Stimulated activated CD4-positive, alpha-beta T cell treated with anti-CD3 and anti-CD28 coated beads, Interleukin-2, amount 100 ng/mL, for 24 hours (primary cell): ENCODE measurements around the gene CRIP3.

Experiments
- DNase-seq, 2 donors: peaks; one replicate each; pipeline ENCODE4 v3.0.0-alpha.2; 2020

CRIP3 gene

DNA sequence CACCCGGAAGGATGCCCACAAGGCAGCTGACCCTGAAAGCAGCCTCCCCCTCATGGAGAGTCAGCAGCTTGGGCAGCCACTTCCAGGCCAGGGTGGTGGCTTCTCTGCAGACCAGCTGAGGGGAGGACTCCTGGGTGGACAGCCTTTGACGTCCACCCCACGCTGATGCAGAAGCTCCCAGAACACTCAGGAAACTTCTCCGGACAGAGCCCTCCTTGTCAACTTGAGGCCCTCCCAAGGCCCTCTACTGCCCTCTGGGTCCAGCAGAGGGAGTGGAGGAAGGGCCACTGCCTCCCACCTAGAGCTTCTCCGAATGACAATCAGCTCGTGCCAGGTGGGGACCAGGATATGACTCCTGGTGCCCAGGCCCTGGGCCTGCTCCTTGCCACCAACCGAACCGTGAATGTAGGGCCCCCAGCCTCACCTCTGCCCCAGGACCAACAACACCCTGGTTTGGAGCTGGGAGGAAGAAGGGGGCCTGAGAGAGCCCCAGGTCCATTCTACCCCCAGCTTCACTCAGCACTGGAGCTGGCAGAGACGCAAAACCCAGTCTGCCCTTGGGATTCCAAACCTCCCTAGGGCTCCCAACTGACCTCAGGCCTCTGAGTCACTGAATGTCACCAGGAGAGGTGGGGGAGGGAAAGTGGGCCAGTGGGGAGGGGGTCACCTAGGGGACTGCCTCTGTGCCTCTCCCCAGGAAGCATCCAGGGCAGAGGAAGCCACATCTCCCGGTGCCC lies 21.5 kb downstream of the CRIP3 start:
- DNase-seq: no peak

DNA sequence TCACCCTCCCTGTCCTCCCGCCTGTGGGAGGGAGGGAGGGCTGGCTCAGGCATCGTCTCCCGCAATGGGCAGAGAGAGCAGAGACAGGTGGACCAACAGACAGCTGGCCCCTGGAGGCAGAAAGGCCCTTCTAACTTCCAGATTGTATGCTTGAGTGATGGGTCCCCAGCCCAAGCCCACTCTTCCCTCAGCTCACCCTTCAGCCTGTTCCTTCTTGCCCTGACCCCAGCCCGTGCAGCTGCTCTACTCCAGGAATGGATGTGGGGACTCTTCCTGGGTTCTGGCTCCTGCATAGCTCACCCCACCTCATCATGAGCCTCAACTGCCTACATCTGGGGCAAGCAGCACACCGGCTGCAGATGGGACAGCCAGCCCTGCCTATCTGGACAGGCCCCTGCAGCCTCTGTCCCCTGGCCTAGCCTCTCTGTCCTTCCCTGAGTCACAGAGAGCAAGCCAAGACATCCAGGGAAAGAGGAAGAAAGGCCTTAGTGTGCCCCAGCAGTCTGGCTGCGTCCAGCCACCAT lies 22.1 kb downstream of the CRIP3 start:
- DNase-seq: no peak

DNA sequence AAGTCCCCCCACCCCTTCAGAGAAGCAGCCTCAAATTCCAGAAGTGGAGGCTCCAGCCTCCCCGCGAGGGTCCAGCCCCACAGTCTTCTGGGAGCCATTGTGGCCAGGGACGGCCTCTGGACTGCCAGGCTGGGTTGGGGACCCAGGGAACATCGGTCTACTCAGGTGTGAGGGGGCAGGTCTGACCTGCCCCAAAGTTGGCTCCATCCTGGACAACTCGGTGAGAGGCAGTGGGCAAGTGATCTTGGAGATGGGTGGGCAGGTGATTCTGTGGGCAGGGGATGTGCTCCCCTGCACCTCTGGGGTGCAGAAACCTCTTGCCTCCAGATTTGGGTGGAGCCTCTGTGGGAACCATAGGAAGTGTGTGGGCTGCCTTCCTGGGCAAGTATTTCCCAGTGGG lies 22.8 kb downstream of the CRIP3 start:
- DNase-seq: no peak

DNA sequence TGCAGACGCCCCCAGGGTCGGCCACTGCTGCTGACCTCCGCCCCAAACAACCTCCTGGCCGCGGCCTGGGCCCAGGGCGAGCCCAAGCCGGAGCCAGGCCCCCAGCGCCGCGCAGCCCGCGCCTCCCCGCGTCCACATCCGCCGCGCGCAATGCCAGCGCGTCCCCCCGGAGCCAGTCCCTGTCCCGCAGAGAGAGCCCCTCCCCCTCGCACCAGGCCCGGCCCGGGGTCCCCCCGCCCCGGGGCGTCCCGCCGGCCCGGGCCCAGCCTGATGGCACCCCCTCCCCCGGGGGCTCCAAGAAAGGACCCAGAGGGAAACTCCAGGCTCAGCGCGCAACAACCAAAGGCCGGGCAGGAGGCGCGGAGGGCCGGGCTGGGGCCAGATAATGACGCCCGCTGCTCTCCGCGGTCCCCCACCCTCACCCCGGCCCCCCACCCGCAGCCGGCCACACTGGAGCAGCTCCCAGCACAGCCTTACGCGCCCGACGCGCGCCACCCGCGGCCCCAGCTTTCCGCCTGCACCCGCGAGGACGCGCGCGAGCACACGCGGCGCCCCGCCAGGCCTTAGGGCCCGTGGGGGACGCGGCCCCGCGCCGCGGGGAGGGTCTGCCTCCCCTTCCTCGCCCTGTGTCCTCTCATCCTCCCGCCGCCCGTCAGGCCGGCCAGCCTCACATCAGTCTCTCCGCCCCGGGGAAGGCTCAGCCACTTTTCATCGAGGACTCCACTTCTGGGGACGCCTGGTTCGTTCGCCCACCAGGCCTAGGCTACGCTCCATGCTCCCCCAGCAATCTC lies 23.4 kb downstream of the CRIP3 start:
- DNase-seq: no peak

DNA sequence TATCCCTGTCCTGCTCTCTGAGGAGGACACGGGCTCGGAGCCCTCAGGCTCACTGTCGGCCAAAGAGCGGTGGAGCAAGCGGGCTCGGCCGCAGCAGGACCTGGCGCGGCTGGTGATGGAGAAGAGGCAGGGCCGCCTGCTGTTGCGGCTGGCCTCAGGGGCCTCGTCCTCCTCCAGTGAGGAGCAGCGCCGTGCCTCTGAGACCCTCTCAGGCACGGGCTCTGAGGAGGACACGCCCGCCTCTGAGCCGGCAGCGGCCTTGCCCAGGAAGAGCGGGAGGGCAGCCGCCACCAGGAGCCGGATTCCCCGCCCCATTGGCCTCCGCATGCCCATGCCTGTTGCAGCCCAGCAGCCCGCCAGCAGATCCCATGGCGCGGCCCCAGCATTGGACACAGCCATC lies 24.7 kb downstream of the CRIP3 start:
- no peak for DNase-seq

DNA sequence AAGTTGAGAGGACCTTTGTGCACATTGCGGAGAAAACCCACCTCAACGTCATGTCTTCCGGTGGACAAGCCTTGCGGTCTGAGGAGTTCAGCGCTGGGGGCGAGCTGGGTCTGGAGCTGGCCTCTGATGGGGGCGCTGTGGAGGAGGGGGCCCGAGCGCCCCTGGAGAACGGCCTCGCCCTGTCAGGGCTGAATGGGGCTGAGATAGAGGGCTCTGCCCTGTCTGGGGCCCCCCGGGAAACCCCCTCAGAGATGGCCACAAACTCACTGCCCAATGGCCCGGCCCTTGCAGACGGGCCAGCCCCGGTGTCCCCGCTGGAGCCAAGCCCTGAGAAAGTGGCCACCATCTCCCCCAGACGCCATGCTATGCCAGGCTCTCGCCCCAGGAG lies 25.1 kb downstream of the CRIP3 start:
- no peak for DNase-seq

DNA sequence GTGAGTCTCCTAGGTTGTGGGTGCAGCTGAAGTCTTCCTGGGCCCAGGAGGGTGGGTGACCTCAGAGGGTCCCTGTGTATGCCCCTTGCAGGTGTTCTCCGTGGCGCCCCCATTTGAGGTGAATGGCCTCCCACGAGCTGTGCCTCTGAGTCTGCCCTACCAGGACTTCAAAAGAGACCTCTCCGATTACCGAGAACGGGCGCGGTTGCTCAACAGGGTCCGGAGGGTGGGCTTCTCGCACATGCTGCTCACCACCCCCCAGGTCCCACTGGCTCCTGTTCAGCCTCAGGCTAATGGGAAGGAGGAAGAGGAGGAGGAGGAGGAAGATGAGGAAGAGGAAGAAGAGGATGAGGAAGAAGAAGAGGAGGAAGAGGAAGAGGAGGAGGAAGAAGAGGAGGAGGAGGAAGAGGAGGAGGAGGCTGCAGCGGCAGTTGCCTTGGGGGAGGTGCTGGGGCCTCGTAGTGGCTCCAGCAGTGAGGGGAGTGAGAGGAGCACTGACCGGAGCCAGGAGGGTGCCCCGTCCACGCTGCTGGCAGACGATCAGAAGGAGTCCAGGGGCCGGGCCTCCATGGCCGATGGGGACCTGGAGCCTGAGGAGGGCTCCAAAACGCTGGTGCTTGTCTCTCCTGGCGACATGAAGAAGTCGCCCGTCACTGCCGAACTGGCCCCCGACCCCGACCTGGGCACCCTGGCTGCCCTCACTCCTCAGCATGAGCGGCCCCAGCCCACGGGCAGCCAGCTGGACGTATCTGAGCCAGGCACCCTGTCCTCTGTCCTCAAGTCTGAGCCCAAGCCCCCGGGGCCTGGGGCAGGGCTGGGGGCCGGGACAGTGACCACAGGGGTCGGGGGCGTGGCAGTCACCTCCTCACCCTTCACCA lies 25.8 kb downstream of the CRIP3 start:
- no peak for DNase-seq

DNA sequence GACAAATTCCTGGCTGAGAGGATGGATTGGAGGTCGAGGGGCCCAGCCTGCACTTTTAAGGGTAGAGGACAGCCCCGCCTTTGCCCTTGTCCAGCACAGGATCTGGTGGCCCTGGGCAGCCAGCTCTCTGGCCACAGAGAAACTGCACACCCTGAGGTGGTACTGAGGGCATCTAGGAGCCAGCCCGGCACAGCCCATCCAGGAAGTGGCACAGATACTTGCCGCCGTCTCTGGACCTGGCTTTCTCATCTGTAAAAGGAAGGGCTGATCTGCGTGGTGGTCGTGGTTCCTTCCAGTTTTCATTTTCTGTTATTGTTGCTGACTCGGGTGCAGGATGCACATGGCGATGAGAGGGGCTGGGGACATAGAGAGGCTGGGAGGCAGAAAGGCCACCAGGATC lies 26.6 kb downstream of the CRIP3 start:
- DNase-seq: no peak

DNA sequence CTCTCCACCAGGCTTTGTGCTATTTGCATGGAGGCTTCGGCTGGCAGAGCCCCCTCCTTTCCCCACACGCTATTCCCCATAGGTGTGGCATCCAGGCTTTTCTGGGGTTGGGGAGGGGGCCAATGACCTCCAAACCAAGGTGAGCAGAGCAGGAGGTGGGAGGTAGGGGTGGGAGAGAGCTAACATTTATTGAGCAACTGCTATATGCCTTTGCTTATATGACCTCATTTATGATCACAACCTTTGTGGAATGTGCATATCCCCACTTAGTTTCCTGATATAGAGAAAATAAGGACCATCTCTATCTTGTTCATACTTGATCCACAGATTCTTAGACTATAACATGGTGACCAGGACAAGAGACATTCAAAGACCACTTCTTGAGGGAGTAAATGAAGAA lies 28.4 kb downstream of the CRIP3 start:
- DNase-seq: no peak

DNA sequence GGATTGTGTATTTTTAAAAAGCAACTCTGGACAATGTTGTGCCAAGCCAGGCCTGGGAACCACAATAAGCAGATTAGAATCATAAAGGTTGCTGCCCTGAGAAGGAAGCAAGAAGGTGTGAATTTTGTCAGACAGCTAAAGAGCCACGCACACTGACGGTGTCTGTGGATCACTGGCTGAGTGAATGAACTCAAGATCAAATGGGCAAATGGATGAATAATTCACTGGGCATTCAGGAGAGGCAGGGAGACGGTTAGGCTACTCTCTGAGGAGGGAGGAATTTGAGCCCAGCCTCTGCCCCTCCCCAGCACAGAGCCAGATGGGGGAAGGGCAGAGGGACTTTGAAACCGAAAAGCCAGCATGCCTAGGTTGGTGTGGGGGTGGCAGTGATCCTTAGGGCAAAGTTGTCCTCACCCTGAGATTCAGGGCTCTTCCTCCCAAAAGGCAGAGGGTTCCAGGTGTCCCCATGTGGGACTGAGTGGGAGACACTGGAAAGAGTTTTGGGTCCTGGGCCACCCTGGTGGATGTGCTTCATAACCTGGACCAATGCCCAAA lies 30.0 kb downstream of the CRIP3 start:
- DNase-seq: no peak

DNA sequence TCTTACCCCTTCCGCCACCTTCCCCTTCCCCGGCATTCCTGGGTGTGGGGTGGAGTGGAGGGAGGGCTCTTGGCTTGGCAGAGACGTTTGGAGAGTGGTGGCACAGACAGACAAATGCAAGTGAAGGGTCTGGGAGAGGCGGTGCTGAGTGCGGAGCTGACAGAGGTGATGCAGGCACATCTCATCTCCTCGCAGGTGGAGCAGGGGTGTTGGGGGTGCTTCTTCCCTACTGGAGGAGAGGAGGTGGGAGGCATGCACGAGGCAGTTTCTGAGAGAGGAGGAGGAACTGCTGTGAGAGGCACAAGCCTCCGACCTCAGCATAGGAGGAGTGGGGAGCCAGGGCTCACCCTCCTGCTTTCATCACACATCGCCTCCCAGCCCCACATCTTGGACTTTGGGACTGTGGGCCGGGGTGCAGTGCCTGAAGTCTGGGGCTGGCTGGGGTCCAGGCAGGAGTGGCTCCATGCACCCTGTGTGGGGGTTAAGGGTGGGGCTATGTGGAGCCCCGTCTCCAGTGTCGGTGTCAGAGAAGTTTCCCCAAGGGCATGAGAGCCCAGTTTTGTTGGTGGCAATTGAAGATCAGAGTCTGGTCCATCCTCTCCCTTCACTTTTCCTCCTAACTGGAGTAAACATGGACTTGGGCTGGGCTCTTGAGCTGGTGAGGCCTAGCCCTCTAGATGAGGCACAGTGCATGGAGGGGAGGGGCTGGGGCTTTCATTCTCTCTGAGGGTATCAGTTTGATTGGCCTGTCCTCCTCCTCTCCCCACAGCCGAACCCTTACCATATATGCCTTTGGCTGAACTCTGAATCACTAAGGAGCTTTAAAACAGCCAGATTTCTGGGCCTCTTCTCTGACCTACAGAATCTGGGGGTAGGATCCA lies 30.7 kb downstream of the CRIP3 start:
- no peak for DNase-seq

DNA sequence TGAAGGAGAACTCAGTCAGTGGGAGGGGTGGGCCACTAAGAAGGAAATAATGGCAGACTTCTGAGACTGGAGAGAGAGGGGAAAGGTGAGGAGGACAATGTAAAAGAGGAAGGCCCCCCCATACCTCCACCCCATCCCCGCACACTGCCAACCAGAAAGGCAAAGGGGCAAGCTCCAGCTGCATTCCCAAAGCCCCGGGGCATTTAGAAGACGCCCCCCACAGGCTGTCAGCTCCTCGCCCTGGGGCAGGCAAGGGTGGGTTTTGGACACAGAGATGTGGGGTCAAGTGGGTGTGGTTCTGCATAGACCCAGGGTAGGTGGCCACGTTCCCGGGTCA lies 31.4 kb downstream of the CRIP3 start:
- no peak for DNase-seq

DNA sequence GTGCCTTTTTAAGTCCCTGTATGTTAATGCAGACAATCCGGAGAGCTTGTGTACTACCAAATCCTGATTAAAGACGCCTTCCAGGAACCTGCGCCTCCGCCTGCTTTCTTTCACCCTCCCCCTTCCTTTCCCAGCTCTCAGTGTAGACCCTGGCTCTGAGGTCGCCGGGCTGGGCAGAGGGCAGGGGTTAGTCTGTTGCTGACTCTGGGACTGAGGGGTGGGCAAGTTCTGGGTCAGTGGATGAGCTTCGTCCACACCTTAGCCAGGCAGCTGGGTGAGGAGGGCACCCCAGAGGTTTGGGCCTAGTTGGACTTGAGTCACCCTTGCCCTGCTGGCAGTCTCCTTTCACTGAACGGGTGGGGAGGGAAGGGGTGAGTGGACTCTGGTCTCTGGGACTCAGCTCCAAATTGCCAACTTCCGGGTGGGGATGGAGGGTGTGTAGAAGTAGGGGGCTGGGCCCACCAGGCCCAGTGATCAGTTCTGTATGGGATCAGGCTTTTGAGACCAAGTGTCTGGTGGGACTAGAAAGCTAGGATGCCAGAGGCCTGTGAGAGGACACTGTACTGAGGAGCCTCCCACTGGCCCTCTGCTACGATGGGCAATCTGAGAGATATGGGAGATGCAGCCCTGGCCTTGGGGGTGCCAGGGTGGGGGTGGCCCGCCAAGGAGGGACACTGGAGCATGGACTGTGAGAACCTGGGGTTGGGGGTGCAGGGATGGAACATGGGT lies 31.9 kb downstream of the CRIP3 start:
- no peak for DNase-seq

DNA sequence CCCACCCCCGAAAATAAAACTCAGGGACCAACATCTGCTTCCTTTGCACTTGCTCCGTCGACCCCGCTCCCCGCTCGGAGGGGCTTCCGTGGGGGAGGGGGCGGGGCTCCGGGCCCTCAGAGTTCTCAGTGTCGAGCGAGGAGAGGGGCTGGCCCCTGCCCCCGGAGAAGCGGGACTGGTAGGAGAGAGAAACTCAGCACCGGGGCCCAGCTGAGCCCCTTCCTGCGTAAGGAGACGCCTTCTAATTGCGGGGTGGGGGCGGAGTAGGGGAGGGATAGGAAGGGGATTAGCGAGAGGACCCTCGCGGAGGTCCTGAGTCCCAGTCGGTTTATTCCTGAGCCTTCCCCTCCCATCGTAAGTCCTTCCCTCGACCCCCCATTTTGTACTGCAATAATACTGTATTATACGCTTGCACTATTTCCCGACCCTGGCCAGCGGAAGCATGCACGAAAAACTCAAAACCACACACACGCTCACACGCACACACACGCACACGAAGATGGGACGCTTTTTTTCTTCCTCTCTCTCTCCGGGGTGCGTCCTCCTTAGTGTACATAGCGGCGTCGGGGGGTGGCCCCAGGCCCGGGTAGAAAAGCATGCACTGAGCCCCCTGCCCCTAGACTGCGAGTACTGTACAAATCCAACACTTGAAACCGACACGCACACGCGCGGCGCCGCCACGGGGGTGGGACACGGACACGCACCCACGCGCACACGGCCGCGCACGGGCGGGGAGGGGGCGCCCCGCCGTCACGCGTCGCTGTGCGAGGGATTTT lies 32.6 kb downstream of the CRIP3 start:
- DNase-seq: peak in 1 of 2 donors; percentile 35

DNA sequence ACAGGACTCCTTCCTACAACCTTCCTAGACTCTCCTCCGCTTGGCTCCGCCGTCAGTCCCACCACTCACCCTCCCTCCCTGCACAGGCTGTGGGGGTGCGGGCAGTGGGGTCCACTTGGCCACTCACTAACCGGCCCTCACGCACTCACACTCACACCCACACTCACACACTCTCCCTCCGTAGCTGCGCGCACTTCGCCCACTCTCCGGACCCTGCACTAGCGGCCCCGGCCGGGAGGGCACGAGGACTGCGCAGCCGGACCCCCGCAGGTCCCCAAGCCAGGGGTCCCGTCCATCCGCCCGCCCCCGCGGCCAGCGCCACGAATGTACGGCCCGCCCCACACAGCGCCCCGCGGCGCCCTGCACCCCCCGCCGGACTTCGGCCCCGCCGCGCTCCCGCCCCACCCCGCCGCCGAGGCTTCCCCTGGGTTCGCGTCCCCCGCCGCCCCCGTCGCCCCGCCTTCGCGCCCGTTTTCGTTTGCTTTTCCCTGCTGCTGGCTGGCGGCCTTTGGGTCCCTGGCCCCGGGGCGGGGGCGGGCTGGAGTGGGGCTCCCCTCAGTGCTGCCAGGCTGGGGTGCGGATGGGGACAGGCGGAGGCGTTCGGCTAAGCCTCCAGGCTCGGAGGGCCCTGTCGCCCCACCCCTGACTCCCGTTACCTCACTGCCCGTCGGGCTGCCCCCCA lies 33.6 kb downstream of the CRIP3 start:
- peak; percentile 40 to 50 for DNase-seq

DNA sequence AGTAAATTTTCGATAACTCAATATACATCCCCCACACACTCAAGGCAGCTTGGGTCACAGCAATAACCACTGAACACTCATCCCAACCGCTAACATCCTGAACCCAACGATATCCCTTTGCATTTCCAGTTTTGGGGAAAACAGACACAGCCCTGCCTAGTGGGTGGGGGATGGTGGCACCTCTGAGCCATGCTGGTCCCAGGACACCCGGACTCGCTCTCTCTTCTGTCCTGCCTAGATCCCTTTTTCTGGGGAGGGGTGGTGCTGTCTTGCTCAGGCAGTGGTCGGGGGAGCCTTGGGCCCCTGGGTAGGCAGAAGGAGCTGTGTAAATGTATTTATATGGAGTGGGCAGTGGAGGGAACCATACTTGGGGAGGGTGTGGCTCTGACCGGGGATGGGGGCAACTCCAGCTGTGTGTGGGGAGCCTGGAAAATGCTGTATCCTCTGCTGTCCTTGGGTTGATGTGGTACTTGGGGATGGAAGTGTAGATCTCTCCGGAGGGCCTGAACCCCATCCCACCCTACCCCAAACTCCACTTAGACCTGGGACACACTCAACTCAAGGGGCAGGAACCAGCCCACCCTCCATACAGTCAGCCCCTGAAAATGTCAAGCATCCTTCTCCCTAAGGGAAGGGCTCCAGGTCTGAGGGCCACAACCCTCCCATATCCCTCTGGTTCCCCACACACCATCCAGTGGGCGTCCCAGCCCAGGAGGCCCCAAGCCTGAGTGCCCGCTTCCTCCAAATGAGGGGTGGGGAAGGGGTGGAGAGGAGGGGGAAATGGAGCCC lies 34.3 kb downstream of the CRIP3 start:
- no peak for DNase-seq

DNA sequence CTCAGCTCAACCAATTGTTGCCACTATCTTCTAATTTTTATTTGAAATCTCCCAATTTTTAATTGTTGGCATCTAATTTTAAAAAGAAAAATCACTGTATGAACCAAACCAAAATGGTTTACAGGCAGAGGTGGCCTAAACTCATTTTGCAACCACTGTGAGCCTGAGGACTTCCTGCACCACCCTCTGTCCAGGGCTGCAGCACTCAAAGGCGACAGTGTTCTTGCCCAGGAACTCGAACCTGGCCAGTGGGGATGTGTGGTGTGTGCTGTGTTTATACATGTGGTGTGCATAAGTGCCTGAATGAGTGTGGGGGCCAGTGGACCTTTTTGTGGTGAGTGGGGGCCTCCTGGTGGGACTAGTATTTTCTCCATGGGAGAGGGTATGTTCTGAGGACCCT lies 34.9 kb downstream of the CRIP3 start:
- DNase-seq: no peak

DNA sequence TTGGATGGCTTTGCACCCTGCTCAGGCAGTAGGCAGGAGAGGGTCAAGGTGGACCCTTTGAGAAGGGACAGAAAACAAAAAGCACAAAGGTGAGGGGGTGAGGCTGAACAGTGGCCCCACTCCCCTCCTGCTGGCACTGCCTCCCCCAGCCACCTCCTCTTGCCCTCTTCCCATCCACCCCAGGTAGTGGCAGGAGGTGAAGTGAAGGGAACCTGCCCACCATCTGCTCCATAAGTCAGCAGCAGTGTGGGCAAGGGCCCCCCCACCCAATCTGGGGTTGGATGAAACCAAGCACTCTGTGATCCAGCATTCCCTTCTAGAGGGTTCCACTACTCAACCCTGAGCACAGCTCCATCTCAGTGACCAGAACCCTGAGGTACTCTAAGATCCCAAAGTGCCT lies 36.7 kb downstream of the CRIP3 start:
- DNase-seq: no peak
